ENCODE measurements around the gene ABCC1. TPM values are rescaled to one million over a fixed set of nuclear protein-coding genes. Genes with fewer than 3 reads are reported as not detected.

The ABCC1 gene
- total RNA-seq, 2 experiments from 2014 or later, result 40.3 to 41.0 TPM

- H3K27me3 Mint-ChIP-seq (ENCODE audit: low read depth), result no peaks in the 10 kb centered on the region
- no peak for DNase-seq
- no peak overlapping the region for H3K4me3 Mint-ChIP-seq
- CTCF ChIA-PET, result no interaction called here
- peaks cover 33% of the 10 kb centered on the region for H3K36me3 Mint-ChIP-seq (ENCODE audit: low read depth)
- peaks cover 1% of the 10 kb centered on the region for H3K4me1 Mint-ChIP-seq (ENCODE audit: low read depth)
- intact Hi-C loops (cut with micrococcal nuclease), result no loop called here
- no peaks in the 10 kb centered on the region for H3K9me3 Mint-ChIP-seq
- no peak overlapping the region for H3K27ac Mint-ChIP-seq
Measured at GRCh38 chr16:16075488-16076422, 126.3 kb downstream of the ABCC1 start.

- no peaks in the 10 kb centered on the region for H3K27me3 Mint-ChIP-seq (ENCODE audit: low read depth)
- no peak overlapping the region for H3K27ac Mint-ChIP-seq
- no peak for DNase-seq
- H3K4me3 Mint-ChIP-seq, result no peak overlapping the region
- peaks cover 37% of the 10 kb centered on the region for H3K36me3 Mint-ChIP-seq (ENCODE audit: low read depth)
- no peaks in the 10 kb centered on the region for H3K9me3 Mint-ChIP-seq
- CTCF ChIA-PET, result interaction anchor here (0.7 kb wide), 1 partner anchor 67 kb away, joined by 4 read pairs; no protein-coding TSS in a partner anchor
- intact Hi-C loops (cut with micrococcal nuclease), result no loop called here
- H3K4me1 Mint-ChIP-seq (ENCODE audit: low read depth), result peaks cover 1% of the 10 kb centered on the region
Measured at GRCh38 chr16:16076423-16076813, 127.0 kb downstream of the ABCC1 start.

GRCh38 chr16:16080465-16081065 is 131.1 kb downstream of the ABCC1 start:
- Mint-ChIP-seq H3K4me1 (ENCODE audit: low read depth) (no peaks in the 10 kb centered on the region), H3K4me3 (no peak overlapping the region), H3K27me3 (ENCODE audit: low read depth) (no peaks in the 10 kb centered on the region), H3K9me3 (peaks cover 3% of the 10 kb centered on the region), H3K36me3 (ENCODE audit: low read depth) (peaks cover 61% of the 10 kb centered on the region), H3K27ac (no peak overlapping the region)
- DNase-seq, result no peak
- CTCF ChIA-PET, result interaction anchor here (0.6 to 1.3 kb wide), 3 partner anchors 34 to 1455 kb away, joined by 3 to 4 read pairs (median 3); no protein-coding TSS in a partner anchor
- intact Hi-C loops (cut with micrococcal nuclease), result no loop called here

- Mint-ChIP-seq H3K27me3 (ENCODE audit: low read depth) (no peaks in the 10 kb centered on the region), H3K4me1 (ENCODE audit: low read depth) (no peaks in the 10 kb centered on the region), H3K36me3 (ENCODE audit: low read depth) (peaks cover 61% of the 10 kb centered on the region), H3K4me3 (no peak overlapping the region), H3K27ac (no peak overlapping the region), H3K9me3 (peaks cover 3% of the 10 kb centered on the region)
- DNase-seq, result no peak
- intact Hi-C loops (cut with micrococcal nuclease), result no loop called here
- CTCF ChIA-PET, result interaction anchor here (0.6 to 1.3 kb wide), 2 partner anchors 35 to 47 kb away, joined by 3 read pairs; no protein-coding TSS in a partner anchor
Measured at GRCh38 chr16:16081141-16081540, 131.7 kb downstream of the ABCC1 start.

- peaks cover 3% of the 10 kb centered on the region for H3K9me3 Mint-ChIP-seq
- H3K4me3 Mint-ChIP-seq, result no peak overlapping the region
- no peak overlapping the region for H3K27ac Mint-ChIP-seq
- no peaks in the 10 kb centered on the region for H3K27me3 Mint-ChIP-seq (ENCODE audit: low read depth)
- intact Hi-C loops (cut with micrococcal nuclease), result no loop called here
- DNase-seq, result no peak
- CTCF ChIA-PET, result no interaction called here
- no peaks in the 10 kb centered on the region for H3K4me1 Mint-ChIP-seq (ENCODE audit: low read depth)
- peaks cover 58% of the 10 kb centered on the region for H3K36me3 Mint-ChIP-seq (ENCODE audit: low read depth)
Measured at GRCh38 chr16:16082255-16082654, 132.8 kb downstream of the ABCC1 start.

- H3K9me3 Mint-ChIP-seq, result peaks cover 3% of the 10 kb centered on the region
- H3K27ac Mint-ChIP-seq, result no peak overlapping the region
- no peaks in the 10 kb centered on the region for H3K4me1 Mint-ChIP-seq (ENCODE audit: low read depth)
- H3K27me3 Mint-ChIP-seq (ENCODE audit: low read depth), result no peaks in the 10 kb centered on the region
- intact Hi-C loops (cut with micrococcal nuclease), result no loop called here
- H3K4me3 Mint-ChIP-seq, result no peak overlapping the region
- CTCF ChIA-PET, result no interaction called here
- DNase-seq, result peak; percentile 55
- H3K36me3 Mint-ChIP-seq (ENCODE audit: low read depth), result peaks cover 53% of the 10 kb centered on the region
Measured at GRCh38 chr16:16083421-16084156, 134.2 kb downstream of the ABCC1 start.

- H3K27me3 Mint-ChIP-seq (ENCODE audit: low read depth), result no peaks in the 10 kb centered on the region
- peaks cover 3% of the 10 kb centered on the region for H3K9me3 Mint-ChIP-seq
- CTCF ChIA-PET, result no interaction called here
- intact Hi-C loops (cut with micrococcal nuclease), result no loop called here
- no peaks in the 10 kb centered on the region for H3K4me1 Mint-ChIP-seq (ENCODE audit: low read depth)
- no peak overlapping the region for H3K4me3 Mint-ChIP-seq
- H3K27ac Mint-ChIP-seq, result peak overlapping the region; percentile 53
- peaks cover 48% of the 10 kb centered on the region for H3K36me3 Mint-ChIP-seq (ENCODE audit: low read depth)
- DNase-seq, result no peak
Measured at GRCh38 chr16:16084874-16085273, 135.5 kb downstream of the ABCC1 start.

GRCh38 chr16:16086653-16087446 is 137.4 kb downstream of the ABCC1 start:
- no peak overlapping the region for H3K27ac Mint-ChIP-seq
- no peaks in the 10 kb centered on the region for H3K4me1 Mint-ChIP-seq (ENCODE audit: low read depth)
- H3K4me3 Mint-ChIP-seq, result no peak overlapping the region
- peaks cover 45% of the 10 kb centered on the region for H3K36me3 Mint-ChIP-seq (ENCODE audit: low read depth)
- peaks cover 3% of the 10 kb centered on the region for H3K9me3 Mint-ChIP-seq
- CTCF ChIA-PET, result no interaction called here
- H3K27me3 Mint-ChIP-seq (ENCODE audit: low read depth), result no peaks in the 10 kb centered on the region
- intact Hi-C loops (cut with micrococcal nuclease), result no loop called here
- no peak for DNase-seq

- H3K36me3 Mint-ChIP-seq (ENCODE audit: low read depth), result peaks cover 28% of the 10 kb centered on the region
- no peaks in the 10 kb centered on the region for H3K9me3 Mint-ChIP-seq
- no peak for DNase-seq
- H3K27ac Mint-ChIP-seq, result no peak overlapping the region
- CTCF ChIA-PET, result interaction anchor here (0.8 kb wide), 1 partner anchor 38 kb away, joined by 4 read pairs; no protein-coding TSS in a partner anchor
- intact Hi-C loops (cut with micrococcal nuclease), result no loop called here
- H3K4me1 Mint-ChIP-seq (ENCODE audit: low read depth), result no peaks in the 10 kb centered on the region
- no peak overlapping the region for H3K4me3 Mint-ChIP-seq
- no peaks in the 10 kb centered on the region for H3K27me3 Mint-ChIP-seq (ENCODE audit: low read depth)
Measured at GRCh38 chr16:16090238-16090637, 140.8 kb downstream of the ABCC1 start.

- peaks cover 31% of the 10 kb centered on the region for H3K36me3 Mint-ChIP-seq (ENCODE audit: low read depth)
- DNase-seq, result no peak
- H3K27me3 Mint-ChIP-seq (ENCODE audit: low read depth), result no peaks in the 10 kb centered on the region
- CTCF ChIA-PET, result interaction anchor here (0.6 kb wide), 1 partner anchor 153 kb away, joined by 5 read pairs; no protein-coding TSS in a partner anchor
- H3K4me3 Mint-ChIP-seq, result no peak overlapping the region
- no peaks in the 10 kb centered on the region for H3K4me1 Mint-ChIP-seq (ENCODE audit: low read depth)
- H3K27ac Mint-ChIP-seq, result no peak overlapping the region
- H3K9me3 Mint-ChIP-seq, result no peaks in the 10 kb centered on the region
- intact Hi-C loops (cut with micrococcal nuclease), result no loop called here
Measured at GRCh38 chr16:16092925-16093627, 143.7 kb downstream of the ABCC1 start.

GRCh38 chr16:16093628-16094332 is 144.4 kb downstream of the ABCC1 start:
- H3K27ac Mint-ChIP-seq, result no peak overlapping the region
- H3K4me3 Mint-ChIP-seq, result no peak overlapping the region
- intact Hi-C loops (cut with micrococcal nuclease), result no loop called here
- CTCF ChIA-PET, result no interaction called here
- H3K4me1 Mint-ChIP-seq (ENCODE audit: low read depth), result no peaks in the 10 kb centered on the region
- H3K9me3 Mint-ChIP-seq, result no peaks in the 10 kb centered on the region
- H3K27me3 Mint-ChIP-seq (ENCODE audit: low read depth), result no peaks in the 10 kb centered on the region
- H3K36me3 Mint-ChIP-seq (ENCODE audit: low read depth), result peaks cover 36% of the 10 kb centered on the region
- no peak for DNase-seq

Data from activated naive CD4-positive, alpha-beta T cell treated with anti-CD3 and anti-CD28 coated beads for 36 hours (primary cell).